Lower lobe of right lung (tissue), 2 donors: ENCODE data around the gene PRCC. TPM values are rescaled to one million over a fixed set of nuclear protein-coding genes. Genes with fewer than 3 reads are reported as not detected.

Source experiments
- ATAC-seq, 2 donors: fragments of 200-7000 bp; cut with Tn5 transposase; one replicate each; pipeline ENCODE4 v1.9.1; 2020 to 2022; ENCODE audit warnings: mild to moderate bottlenecking in 2 of 2, moderate library complexity in 2 of 2
- DNase-seq: peaks from one replicate; pipeline ENCODE4 v3.0.0-alpha.2; 2020
- H3K27ac ChIP-seq: fragments of 200-600 bp; one replicate; pipeline ENCODE4 v1.8.0; 2022
- H3K27me3 ChIP-seq: fragments of 200-600 bp; one replicate; pipeline ENCODE4 v1.8.0; 2022; ENCODE audit warnings: low read depth
- H3K36me3 ChIP-seq: fragments of 200-600 bp; one replicate; pipeline ENCODE4 v1.8.0; 2022; ENCODE audit warnings: mild to moderate bottlenecking
- H3K4me1 ChIP-seq: fragments of 200-600 bp; one replicate; pipeline ENCODE4 v1.8.0; 2022
- H3K4me3 ChIP-seq: fragments of 200-600 bp; one replicate; pipeline ENCODE4 v1.8.0; 2022; ENCODE audit warnings: mild to moderate bottlenecking
- H3K9me3 ChIP-seq: fragments of 200-600 bp; one replicate; pipeline ENCODE4 v1.8.0; 2022
- CTCF ChIP-seq: fragments of 200-600 bp; IDR thresholded peaks from one replicate; pipeline ENCODE4 v1.8.0; 2022; ENCODE audit warnings: antibody characterized with exemption, mild to moderate bottlenecking
- intact Hi-C: fragments of 100-400 bp; cut with DNase I; formaldehyde crosslinking; loops from one replicate; pipeline ENCODE4 v1.11.0; 2022
- total RNA-seq: library from RNA; stranded (reverse); fragmentation: NEBNext Ultra II Directional; extraction: Animal tissue kit (Norgen Biotek cat#: 25700); gene quantifications from one replicate; pipeline ENCODE4 v1.2.1, GENCODE V29; 2021
- donor health status: DM: no; HTN: yes; CAD: no; lungs with severe emphysema.

PRCC gene
- total RNA-seq, 1 donor from 2014 or later, result 51.9 TPM

- Histone ChIP-seq H3K27me3 (no peaks in the 10 kb centered on the region), H3K4me1 (peaks cover 47% of the 10 kb centered on the region), H3K36me3 (peaks cover 22% of the 10 kb centered on the region), H3K27ac (no peak overlapping the region), H3K9me3 (no peaks in the 10 kb centered on the region), H3K4me3 (peak overlapping the region; percentile 96)
- ATAC-seq (no peak), DNase-seq (no peak)
- TF ChIP-seq CTCF, result no peak
- intact Hi-C loops, result no loop called here
Measured at GRCh38 chr1:156768610-156769295, 1.4 kb downstream of the PRCC start.

- no peak overlapping the region for H3K27ac ChIP-seq
- H3K4me1 ChIP-seq, result peaks cover 45% of the 10 kb centered on the region
- no peaks in the 10 kb centered on the region for H3K27me3 ChIP-seq
- H3K4me3 ChIP-seq, result no peak overlapping the region
- ATAC-seq (no peak), DNase-seq (no peak)
- no peaks in the 10 kb centered on the region for H3K9me3 ChIP-seq
- no peak for TF ChIP-seq CTCF
- peaks cover 34% of the 10 kb centered on the region for H3K36me3 ChIP-seq
- intact Hi-C loops, result no loop called here
Measured at GRCh38 chr1:156772222-156772621, 4.9 kb downstream of the PRCC start.

GRCh38 chr1:156772728-156773497 is 5.6 kb downstream of the PRCC start:
- Histone ChIP-seq H3K27me3 (no peaks in the 10 kb centered on the region), H3K27ac (no peak overlapping the region), H3K4me3 (no peak overlapping the region), H3K4me1 (peaks cover 52% of the 10 kb centered on the region), H3K36me3 (peaks cover 34% of the 10 kb centered on the region), H3K9me3 (no peaks in the 10 kb centered on the region)
- no peak for DNase-seq
- ATAC-seq, result no peak
- intact Hi-C loops, result no loop called here
- TF ChIP-seq CTCF, result no peak

- no peak for TF ChIP-seq CTCF
- H3K4me1 ChIP-seq, result peaks cover 52% of the 10 kb centered on the region
- H3K9me3 ChIP-seq, result no peaks in the 10 kb centered on the region
- no peak overlapping the region for H3K27ac ChIP-seq
- H3K36me3 ChIP-seq, result peaks cover 34% of the 10 kb centered on the region
- DNase-seq (no peak), ATAC-seq (no peak)
- no peaks in the 10 kb centered on the region for H3K27me3 ChIP-seq
- no peak overlapping the region for H3K4me3 ChIP-seq
- intact Hi-C loops, result no loop called here
Measured at GRCh38 chr1:156773607-156774006, 6.3 kb downstream of the PRCC start.

- ATAC-seq, result no peak
- no peak for TF ChIP-seq CTCF
Measured at GRCh38 chr1:156775799-156776198, 8.5 kb downstream of the PRCC start.

More at GRCh38 chr1:156775799-156776198, 8.5 kb downstream of the PRCC start:
- Histone ChIP-seq H3K36me3 (peaks cover 25% of the 10 kb centered on the region), H3K27me3 (no peaks in the 10 kb centered on the region), H3K9me3 (no peaks in the 10 kb centered on the region), H3K27ac (no peak overlapping the region), H3K4me1 (peaks cover 35% of the 10 kb centered on the region), H3K4me3 (no peak overlapping the region)
- no peak for DNase-seq
- intact Hi-C loops, result no loop called here
